ENCODE measurements around the gene TAS2R40.

GRCh38 chr7:143203386-143203785 lies 18.5 kb upstream of the TAS2R40 start:
- TF ChIP-seq CTCF (IDR thresholded peaks at IDR 0.05), result no peak
- TF ChIP-seq EZH2phosphoT487 (IDR thresholded peaks at IDR 0.05), result no peak
- TF ChIP-seq EZH2 (IDR thresholded peaks at IDR 0.05), result no peak

Data from neural progenitor cell (in vitro differentiated cells).